Activated CD4-positive, alpha-beta T cell treated with anti-CD3 and anti-CD28 coated beads, Interleukin-2, amount 50 U/mL, for 16 hours (primary cell): ENCODE measurements around the gene PRKCH.
"Not testable (repeated sequence)": the region's sequence is repeated elsewhere in the genome, so short reads cannot be mapped to it uniquely, and the experiment has no call there.

Experiments
- DNase-seq: peaks from one replicate; pipeline ENCODE4 v3.0.0-alpha.2; 2020

The PRKCH gene

DNA sequence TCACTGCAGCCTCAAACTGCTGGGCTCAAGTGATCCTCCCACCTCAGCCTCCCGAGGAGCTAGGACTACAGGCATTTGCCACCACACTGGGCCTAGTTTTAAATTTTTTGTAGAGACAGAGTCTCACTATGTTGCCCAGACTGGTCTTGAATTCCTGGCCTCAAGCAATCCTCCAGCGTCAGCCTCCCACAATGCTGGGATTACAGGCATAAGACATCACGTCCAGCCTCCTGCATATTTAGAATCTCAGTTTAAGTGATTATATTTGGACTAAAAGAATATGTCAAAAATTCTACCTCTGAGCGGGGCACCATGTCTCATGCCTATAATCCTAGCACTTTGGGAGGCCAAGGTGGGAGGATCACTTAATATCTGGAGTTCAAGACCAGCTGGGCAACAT is 12.7 kb upstream of the PRKCH start:
- DNase-seq: not testable (repeated sequence)

DNA sequence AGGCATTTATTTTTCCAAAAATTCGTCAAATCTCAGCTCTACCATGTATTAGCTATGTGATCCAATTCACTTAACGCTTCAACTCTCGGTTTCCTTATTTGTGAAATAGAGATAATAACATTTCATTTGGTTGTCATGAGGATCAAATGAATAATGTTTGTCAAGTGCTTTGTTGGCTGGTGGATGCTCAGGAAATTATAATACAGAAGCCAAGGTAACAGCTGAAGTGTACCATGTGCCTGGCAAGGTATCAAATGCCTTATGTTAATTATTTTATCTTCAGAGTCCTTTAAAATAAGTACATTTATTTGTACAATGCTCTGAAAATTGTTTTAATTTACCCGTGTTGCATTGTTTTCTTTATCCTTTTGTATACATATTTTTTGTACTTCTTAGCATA is 6.1 kb upstream of the PRKCH start:
- DNase-seq: no peak

DNA sequence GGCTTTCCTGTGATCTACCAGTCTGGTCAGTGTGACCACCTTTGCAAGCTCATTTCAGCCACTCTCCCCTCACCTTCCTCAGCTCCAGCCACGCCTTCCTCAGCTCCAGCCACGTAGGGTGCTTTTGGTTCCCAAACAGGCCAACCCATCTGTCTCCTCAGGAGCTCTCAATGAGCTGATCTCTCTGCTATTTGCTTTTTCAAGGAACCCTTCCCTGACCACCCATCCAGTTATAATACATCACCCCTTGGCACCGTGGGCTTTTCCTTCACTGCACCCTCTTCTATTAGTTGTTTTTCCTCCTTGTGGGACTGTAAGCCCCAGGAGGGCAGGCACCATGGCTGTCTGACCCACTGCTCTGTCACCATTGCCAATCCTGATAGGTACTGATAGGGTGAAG is 2.3 kb upstream of the PRKCH start:
- no peak for DNase-seq

DNA sequence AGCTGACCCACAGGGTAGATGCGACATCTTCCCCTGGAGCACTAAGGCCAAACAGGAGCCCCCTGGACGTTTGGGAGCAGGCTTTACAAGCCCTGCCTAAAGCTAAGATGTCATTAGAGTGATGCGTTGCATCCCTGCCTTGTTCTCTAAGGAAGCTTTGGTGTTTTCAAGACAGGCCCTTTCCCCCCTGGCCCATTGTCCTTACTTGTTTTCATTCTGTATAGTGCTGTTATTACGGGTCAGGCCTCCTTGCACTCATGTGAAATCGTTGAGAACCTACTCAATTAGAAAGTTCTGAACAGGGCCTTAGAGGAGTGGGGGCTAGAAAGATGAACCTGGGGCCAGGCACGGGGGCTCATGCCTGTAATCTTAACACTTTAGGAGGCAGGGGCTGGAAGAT is 1.7 kb upstream of the PRKCH start:
- no peak for DNase-seq

DNA sequence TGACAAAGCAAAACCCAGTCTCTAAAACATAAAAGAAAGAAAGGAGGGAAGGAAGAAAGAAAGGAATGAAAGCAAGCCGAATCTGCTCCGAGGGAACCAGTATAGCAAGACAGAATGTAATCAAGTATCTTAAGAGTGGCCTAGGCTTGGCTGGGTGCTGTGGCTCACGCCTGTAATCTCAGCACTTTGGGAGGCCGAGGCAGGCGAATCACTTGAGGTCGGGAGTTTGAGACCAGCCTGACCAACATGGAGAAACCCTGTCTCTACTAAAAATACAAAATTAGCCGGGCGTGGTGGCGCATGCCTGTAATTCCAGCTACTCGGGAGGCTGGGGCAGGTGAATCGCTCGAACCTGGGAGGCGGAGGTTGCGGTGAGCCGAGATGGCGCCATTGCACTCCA is 1.2 kb upstream of the PRKCH start:
- DNase-seq: not testable (repeated sequence)

DNA sequence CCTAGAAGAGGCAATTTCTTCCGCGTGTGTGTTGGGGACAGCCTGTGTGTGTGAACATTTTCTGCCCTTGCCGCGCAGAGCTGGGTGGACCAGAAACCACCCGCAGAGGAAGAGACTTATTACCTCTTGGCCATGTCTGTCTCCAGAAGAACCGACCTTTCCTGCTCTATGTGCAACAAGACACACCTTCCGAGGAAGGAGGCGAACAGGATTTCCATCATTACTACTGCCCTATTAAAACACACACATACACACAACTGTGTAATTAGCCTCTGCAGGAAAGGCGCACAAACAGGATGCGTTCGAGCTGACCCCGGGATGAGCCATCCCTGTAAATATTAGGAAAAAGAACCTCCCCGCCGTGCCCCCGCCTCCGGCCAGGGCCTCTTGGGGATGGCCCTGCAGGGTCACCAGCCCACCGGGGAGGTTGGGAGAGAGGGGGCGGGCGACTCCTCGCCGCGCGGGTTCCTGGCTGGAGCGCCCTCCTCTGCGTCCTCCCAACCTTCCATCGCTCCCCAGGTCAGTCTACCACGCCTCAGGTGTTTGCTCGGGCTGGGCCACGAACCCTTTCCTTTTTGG is 484 bp upstream of the PRKCH start:
- no peak for DNase-seq

DNA sequence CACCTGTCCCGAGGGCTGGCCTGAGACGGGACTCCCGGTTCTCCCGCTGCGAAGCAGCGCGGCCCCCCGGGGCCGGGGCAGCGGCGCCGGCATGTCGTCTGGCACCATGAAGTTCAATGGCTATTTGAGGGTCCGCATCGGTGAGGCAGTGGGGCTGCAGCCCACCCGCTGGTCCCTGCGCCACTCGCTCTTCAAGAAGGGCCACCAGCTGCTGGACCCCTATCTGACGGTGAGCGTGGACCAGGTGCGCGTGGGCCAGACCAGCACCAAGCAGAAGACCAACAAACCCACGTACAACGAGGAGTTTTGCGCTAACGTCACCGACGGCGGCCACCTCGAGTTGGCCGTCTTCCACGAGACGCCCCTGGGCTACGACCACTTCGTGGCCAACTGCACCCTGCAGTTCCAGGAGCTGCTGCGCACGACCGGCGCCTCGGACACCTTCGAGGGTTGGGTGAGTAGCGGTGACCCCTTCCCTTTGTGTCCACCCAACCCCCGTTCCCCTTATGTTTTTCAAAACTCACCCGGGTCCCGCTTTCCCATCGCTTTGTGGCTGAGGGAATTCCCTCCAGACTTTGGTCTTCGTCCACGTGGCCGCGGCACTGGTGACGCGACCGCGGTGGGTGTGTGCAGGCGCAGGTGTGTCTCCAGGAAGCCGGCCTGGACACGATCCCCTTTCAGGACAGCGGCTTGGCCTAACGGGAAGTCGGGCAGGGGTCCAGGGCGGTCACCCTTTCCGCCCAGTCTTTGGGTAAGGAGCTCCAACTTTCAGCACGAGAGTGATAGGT is 826 bp downstream of the PRKCH start:
- DNase-seq: no peak

DNA sequence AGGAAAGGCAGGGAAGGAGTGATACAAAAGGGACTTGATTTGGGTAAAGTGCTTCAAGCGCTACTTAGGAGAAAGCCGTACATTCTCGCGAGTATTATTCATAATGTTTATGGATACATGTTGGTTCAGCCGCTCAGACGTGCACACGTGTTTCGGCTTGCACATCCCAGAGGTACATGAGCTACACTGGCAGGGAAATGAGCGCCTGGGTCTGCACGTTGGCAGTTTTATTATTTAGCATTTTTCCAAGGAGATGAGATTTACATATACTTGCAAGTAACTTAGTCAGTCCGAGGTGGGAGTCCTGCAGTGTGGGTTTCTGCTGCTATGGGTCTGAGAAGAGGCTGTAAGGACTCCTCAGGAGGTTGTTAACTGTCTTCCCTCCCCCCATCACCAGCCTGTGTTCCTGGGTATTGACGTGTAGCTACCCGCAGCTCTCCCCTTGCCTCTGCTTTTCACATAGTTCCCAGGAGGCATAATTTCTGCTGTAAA is 1.5 kb downstream of the PRKCH start:
- peak; percentile 71 for DNase-seq

DNA sequence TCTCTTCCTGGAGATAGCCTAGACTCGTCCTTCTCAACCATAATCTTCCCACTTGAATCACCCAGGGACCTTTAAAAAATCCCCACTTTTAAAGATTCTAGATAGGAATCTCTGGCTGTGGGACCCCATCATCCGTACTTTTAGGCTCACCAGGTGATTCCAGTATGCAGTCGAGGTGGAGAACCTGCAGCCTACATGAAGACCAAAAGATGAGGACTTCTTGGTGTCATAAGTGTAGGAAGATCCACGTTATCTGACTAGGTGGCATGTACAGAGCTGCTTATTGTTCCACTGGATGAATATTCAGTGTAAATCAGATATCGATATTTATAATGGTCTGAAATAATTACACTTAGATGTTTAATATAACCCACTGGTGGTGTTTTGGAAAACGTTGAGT is 2.6 kb downstream of the PRKCH start:
- DNase-seq: no peak

DNA sequence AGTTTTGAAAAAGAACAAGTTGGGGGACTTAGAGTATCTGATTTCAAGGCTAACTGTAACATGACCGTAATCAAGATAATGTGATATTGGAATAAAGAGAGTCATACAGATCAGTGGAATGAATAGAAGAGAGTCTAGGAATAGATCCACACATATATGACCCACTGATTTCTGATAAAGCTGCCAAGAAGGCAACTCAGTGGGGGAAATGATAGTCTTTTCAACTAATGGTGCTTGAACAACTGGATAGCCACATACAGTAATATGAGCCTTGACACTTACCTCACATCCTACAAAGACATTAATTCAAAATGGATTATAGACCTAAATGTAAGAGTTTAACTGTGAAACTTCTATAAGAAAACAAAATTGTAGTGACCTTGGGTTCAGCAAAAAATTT is 3.8 kb downstream of the PRKCH start:
- DNase-seq: no peak

DNA sequence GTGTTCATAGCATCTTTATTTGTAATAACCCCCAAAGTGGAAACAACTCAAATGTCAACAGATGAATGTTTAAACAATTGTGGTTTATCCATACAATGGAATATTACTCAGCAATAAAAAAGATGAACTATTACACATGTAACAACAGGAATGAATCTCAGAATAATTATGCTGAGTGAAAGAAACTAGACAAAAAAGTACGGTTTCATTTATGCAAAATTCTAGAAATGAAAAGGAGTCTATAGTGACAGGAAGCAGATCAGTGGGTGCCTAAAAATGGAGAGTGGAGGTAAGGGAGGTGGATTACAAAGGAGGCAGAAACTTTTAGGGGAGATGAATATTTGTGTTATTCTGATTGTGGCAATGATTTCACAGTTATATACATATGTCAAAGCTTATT is 4.8 kb downstream of the PRKCH start:
- DNase-seq: peak; percentile 63

DNA sequence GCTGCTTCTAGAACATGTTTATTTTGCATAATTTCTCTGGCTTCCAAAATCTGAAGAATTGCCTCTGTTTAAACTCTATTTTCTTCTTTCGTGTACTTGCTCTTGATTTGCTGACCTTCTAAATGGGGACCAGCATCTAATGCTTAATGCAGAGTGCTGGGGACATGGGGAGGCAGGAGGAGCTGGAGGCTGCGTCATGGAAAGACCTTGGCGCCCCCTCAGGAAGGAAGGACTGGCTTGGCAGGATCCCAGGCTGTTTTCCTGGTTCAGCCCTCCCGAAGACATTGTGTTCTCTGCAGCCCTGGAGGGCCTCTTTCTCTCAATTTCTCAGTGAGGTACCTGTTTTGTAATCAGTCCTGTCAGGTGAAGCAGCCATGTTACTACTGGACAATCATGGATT is 5.5 kb downstream of the PRKCH start:
- DNase-seq: peak; percentile 10

DNA sequence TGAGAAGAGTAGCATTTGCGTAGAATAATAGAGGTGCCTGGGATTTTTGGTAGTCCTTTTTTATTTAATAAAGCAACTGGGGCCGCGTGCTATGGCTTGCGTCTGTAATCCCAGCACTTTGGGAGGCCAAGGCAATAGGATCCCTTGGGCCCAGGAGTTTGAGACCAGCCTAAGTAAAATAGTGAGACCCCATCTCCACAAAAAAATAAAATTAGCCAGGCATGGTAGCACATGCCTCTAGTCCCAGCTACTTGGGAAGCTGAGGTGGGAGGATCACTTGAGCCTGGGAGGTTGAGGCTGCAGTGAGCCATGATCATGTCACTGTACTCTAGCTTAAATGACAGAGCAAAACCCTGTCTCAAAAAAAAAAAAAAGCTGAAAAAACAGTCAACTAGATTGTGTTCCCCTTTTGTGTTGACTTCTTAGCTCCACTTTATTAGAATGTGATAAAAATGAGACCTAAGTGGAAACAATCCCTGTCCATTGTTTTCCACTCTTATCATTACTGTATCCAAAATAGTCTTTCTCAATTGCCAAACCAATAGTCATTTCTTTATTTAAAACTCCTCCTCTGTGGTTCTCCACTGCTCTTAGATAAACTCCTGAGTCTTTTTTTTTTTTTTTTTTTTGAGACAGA is 7.4 kb downstream of the PRKCH start:
- DNase-seq: no peak

DNA sequence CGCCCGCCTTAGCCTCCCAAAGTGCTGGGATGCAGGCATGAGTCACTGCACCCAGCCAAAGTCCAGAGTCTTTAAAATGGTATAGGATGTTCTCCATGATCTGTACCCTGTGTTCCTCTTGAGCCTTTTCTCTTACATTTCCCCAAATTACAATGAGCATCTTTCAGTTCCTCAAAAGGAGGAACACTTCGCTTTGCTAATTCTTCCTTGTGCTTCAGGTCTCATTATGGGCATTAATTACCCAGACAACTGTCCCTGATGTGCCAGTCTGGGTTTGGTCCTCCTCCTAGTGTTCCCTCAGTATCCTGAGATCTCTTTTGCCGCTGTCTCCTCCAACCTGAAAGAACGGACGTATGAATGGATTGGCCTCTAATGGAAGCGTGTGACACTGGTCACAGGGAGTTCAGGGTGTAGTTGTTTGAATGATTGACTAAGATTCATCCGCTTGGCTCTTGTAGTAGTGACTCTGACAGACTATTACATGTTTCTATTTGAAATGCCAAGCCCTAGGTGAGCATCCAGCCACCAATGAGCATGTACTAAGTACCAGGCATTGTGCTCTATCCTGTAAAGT is 8.2 kb downstream of the PRKCH start:
- DNase-seq: no peak

DNA sequence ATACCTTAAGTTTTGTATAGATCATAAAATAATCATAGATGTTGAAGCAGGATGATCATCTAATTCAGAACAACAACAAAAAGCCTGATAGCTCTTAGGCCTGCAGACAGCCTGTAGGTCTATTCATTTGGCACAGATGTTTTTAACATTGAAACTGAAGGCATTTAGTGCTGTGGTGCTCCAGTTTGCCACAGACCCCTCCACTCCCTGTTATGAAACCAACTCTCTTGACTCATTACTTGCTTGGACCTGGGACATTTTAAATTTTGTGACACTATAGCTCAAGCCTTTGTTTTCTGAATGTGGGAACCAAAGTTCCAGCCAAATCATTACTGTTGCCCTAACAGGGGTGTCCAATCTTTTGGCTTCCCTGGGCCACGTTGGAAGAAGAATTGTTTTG is 9.1 kb downstream of the PRKCH start:
- DNase-seq: peak; percentile 85

DNA sequence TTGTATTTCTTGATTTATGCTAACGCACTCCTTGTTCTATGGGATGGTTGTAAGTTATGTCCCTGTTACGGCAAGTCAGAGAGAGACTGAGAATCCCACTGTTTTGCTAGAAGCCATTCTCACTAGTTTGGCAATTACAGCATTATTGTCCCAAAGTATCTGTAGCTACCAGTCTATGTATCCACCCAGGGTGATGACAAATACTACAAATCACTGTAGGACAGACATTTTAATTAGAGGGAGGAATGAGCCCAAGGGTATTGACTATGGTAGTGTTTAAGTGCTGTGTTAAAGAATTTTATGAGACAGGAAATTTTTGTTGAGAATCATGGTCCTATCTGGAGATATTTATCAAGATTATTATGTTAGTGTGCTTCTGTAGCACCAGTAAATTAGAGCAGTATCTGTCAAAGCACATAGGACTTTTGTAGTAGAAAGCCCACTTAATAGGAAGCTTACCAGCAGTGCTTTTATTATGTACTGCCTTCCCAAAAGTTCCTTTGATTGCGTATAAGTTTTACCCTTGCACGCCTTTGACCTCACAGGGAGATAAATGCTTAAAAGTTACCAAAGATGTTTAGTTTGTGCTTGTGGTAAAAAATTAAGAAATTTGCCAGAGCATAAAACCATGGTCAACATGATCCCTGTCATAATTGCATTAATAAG is 10.7 kb downstream of the PRKCH start:
- DNase-seq: no peak

DNA sequence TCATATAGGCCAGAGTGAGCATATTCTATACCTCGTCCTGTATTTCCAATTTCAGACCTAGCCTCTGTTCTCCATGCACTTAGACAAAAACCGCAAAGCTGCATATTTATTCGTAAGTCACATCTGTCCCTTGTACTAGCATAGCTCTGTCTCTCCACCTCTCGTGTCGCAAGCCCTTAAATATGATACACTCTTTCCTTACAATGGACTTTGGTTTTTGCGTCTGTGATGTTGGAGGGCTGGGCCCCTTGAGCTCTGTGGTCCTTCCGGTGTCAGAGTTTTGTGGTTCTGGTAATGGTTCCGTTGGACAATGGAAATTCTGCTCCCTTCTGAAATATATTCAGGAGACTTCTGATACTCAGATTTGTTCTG is 11.3 kb downstream of the PRKCH start:
- DNase-seq: no peak

DNA sequence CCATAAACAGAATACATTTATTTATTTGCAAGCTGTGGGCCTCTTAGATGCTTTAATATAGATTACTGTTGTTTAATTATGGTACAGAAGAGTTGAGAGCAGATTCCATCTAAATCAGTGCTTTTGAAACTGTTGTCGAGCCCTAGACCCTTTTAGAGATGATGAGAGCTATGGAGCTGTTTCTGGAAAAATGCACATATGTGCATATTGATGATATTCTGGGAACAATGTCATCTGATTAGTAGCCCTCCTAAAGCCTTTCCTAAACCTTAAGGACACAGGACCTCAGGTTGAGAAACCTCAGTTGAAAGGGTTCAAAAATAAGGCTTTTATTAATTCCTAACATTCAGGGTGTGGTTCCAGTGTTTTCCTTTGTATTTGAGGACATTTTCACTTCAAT is 11.7 kb downstream of the PRKCH start:
- no peak for DNase-seq

DNA sequence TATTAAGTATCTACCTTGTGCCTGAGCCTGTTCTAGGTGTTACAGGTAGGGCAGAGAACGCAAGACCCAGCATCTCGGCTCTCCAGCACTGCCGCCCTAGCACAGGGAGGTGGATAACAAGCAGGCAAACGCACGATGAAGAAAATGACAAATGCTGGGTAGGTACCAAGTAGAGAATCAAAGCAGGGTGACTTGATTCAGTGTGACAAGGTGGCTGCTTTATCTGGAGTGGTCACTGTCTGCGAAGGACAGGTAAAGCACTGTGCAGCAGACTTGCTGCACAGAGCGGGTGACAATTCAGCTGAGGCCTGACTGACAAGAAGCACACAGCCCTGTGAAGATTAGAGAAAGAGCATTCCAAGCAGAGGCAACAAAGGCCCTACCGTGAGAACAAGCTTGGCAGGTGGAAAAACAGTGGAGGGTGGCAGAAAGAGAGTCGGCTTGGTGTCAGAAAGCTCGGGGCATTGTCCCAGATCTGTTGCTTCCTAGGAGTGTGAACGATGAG is 12.9 kb downstream of the PRKCH start:
- DNase-seq: no peak

DNA sequence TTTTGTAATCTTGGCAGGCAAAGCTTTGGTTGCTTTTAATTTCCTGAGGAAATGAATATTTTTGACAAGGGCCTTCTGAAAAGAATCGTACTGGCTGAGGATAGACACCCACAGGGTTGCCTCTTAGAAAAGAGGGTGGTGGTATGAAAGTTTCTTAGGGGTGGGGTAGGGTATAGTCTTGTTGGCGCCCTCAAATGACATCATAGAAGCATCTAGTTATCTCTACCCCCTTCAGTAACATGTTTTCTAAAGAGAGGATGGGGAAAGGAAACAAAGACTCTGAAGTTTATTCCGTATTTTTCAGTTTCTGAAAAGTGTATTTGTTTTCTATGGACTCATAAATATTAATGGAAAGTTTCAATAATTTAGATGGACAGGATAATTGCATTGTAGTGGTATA is 13.7 kb downstream of the PRKCH start:
- no peak for DNase-seq

DNA sequence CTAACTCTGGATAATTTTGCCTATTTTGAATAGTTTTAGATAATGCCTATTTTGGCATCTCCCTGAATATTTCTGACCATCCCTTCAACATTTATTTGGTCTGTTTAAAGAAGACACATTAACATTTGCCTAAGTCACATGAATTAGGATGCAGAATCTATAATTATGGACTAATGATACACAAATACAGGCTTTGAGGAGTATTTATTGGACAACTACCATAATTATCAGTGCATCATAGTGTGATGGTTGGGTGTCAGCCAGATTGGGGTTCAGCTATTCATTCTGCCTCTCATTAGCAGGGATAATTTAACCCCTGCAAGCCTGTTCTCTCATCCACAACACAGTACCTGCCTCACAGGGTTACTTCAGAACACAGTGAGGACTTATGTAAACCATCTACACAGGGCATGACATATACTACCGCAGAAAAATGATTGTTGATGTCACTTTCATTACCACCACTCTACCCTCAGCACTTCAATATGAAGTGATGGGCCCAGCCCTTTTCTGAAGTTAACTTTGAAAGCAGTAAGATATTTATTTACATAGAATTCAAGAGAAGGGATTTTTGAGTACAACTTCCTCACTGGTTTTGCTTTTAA is 14.4 kb downstream of the PRKCH start:
- no peak for DNase-seq

DNA sequence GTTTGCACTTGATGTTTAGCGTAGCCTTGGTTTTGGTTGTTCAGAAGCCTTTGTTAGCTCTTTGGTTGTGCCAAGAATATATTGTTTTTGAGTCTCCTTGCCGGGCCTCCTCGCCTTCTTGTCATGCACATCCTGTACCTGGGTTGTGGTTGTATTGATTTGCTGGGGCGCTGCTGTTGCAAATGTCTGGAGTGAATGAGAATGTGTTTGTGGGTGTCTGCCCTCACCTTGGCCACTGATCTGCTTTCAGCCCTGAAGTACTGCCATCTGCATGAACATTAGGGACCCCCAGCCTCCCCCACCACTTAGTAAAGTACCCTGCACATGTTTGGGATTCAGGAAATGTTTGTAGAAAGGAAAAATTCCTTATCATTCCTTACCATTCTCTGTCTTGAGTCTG is 16.5 kb downstream of the PRKCH start:
- DNase-seq: peak; percentile 85

DNA sequence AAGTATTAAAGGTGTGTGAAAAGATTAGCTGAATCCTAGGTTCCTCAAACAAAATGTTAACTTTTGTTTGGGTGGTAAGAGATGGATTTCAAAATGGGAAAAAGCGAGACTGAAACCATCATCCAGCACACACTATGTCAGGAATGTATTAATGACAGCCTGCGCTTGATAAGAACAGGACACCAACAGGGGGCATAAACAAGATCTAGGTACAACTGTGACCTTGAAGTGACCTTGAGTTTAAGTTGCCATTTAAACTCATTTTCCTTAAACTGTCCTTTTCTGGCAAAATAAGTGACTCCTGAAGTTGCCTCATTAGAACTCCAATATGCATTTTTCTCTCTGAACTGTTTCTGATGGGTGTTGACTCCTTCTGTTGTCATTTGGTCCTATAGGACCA is 17.1 kb downstream of the PRKCH start:
- DNase-seq: no peak
